ENCODE data around the gene FBP1. TPM values are rescaled to one million over a fixed set of nuclear protein-coding genes. Genes with fewer than 3 reads are reported as not detected.
A peak's percentile ranks its signal among the peaks of the same experiment; 100 is the strongest.

Gene FBP1
- total RNA-seq, 1 donor from 2014 or later, result 5.3 TPM

DNA sequence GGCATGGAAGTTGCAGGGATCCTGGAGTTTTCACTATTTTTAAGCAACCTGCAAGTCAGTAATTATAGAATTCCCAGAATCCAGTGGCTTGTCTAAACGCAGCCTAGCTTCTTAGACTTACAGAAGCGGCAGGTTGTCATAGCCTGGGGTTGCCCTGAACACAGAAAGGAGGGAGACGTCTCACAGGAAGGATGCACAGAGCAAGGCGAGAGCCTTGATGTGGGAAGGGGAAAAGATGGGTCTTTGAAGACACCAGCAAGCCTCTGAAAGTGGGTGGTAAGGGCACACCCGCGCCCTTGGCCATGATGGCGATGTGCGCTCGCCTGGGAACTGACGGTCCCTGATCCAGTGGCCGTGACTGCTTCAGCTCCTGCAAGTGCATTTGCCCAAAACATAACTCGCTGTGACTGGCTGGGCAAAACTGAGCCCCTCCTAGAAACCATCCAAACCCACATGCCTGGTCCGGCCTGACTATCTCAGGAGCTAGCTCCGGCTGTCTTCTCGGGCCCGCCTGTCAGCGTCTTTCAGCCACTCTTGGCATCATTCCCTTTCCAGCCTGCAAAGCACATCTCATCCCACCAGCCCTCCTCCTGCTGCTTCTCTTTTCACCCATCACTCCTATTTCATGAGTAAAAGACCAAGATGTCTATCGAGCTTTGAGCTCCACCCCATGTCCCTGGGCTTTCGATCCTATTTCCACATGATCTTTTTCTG lies 17.1 kb downstream of the FBP1 start:
- no peaks in the 10 kb centered on the region for H3K36me3 Mint-ChIP-seq
- no peak overlapping the region for H3K4me3 Mint-ChIP-seq
- H3K9me3 Mint-ChIP-seq, result no peaks in the 10 kb centered on the region
- no peaks in the 10 kb centered on the region for H3K27me3 Mint-ChIP-seq (ENCODE audit: low read depth)
- no peak overlapping the region for H3K27ac Mint-ChIP-seq
- peaks cover 25% of the 10 kb centered on the region for H3K4me1 Mint-ChIP-seq
- no peak for DNase-seq (ENCODE audit: low spot score in 2 of 2, unreplicated experiment in 2 of 2)
- TF ChIP-seq, protein P1, sequence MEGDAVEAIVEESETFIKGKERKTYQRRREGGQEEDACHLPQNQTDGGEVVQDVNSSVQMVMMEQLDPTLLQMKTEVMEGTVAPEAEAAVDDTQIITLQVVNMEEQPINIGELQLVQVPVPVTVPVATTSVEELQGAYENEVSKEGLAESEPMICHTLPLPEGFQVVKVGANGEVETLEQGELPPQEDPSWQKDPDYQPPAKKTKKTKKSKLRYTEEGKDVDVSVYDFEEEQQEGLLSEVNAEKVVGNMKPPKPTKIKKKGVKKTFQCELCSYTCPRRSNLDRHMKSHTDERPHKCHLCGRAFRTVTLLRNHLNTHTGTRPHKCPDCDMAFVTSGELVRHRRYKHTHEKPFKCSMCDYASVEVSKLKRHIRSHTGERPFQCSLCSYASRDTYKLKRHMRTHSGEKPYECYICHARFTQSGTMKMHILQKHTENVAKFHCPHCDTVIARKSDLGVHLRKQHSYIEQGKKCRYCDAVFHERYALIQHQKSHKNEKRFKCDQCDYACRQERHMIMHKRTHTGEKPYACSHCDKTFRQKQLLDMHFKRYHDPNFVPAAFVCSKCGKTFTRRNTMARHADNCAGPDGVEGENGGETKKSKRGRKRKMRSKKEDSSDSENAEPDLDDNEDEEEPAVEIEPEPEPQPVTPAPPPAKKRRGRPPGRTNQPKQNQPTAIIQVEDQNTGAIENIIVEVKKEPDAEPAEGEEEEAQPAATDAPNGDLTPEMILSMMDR (IDR thresholded peaks at IDR 0.05; ENCODE audit: unreplicated experiment), result no peak

DNA sequence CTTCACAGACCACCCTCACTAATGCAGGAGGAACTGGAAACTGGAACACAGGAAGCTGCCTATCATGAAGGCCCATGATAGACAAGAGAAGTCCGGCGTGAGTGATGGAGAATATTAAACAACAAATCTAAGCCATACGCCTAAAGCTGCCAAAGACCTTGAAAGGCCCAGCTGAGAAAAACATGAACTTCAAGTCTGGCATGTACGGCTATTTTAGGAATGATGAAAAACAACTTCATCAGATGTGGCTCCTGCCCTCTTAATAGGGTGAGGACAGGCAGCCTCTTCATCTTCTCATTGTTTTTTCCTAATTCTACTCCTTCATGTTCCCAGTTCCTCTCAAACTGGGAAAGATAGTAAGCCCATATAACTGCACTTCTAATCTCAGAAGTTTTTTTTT lies 20.3 kb downstream of the FBP1 start:
- H3K9me3 Mint-ChIP-seq, result no peaks in the 10 kb centered on the region
- peak overlapping the region; percentile 45 for H3K27ac Mint-ChIP-seq
- no peak for DNase-seq (ENCODE audit: low spot score in 2 of 2, unreplicated experiment in 2 of 2)
- no peaks in the 10 kb centered on the region for H3K27me3 Mint-ChIP-seq (ENCODE audit: low read depth)
- peaks cover 14% of the 10 kb centered on the region for H3K4me1 Mint-ChIP-seq
- H3K36me3 Mint-ChIP-seq, result no peaks in the 10 kb centered on the region
- TF ChIP-seq, protein P1 (IDR thresholded peaks at IDR 0.05; ENCODE audit: unreplicated experiment), result no peak
- no peak overlapping the region for H3K4me3 Mint-ChIP-seq

DNA sequence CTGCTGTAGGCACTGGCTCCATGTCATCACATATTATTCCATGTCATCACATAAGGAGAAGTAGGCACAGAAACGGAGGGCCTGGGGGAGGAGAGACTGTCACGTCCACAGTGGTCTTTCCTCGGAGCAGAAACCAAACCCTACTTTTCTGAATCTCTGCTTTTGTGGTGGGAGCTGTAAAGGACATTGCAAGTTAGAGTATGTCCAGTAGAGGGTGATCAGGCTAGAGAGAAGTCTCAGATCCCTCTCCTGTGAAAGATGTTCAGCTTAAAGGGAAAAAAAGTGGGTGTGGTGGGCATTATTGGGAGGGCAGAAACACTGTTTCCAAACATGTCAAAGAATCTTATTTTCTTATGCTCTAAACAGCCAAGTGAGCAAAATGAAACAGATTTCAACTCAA lies 26.3 kb downstream of the FBP1 start:
- H3K27me3 Mint-ChIP-seq (ENCODE audit: low read depth), result no peaks in the 10 kb centered on the region
- H3K4me1 Mint-ChIP-seq, result peaks cover 17% of the 10 kb centered on the region
- no peak overlapping the region for H3K27ac Mint-ChIP-seq
- DNase-seq (ENCODE audit: low spot score in 2 of 2, unreplicated experiment in 2 of 2), result no peak
- H3K9me3 Mint-ChIP-seq, result no peaks in the 10 kb centered on the region
- no peak overlapping the region for H3K4me3 Mint-ChIP-seq
- TF ChIP-seq, protein P1 (IDR thresholded peaks at IDR 0.05; ENCODE audit: unreplicated experiment), result no peak
- H3K36me3 Mint-ChIP-seq, result no peaks in the 10 kb centered on the region

DNA sequence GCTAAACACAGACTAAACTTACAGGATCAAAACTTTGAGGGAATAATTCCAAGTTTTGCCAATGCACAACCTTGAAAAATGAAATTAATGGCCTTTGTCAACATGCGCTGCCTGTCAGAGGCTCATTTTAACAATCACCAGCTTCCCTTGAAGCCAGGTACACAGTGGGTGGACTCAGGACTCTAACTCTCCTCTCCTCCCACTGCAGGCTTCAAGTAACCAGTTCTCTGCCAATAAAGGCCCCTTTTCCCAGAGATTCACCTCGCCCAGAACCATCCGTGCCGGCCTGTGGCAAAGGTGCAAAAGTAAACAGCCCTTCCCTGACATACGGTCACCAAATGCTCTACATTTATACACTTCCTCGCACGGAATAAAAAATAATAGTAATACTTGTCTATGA lies 27.2 kb downstream of the FBP1 start:
- Mint-ChIP-seq H3K9me3 (no peaks in the 10 kb centered on the region), H3K27ac (peak overlapping the region; percentile 16), H3K4me1 (peaks cover 19% of the 10 kb centered on the region), H3K27me3 (ENCODE audit: low read depth) (peaks cover 1% of the 10 kb centered on the region), H3K36me3 (no peaks in the 10 kb centered on the region), H3K4me3 (no peak overlapping the region)
- TF ChIP-seq, protein P1 (IDR thresholded peaks at IDR 0.05; ENCODE audit: unreplicated experiment), result no peak
- DNase-seq (ENCODE audit: low spot score in 2 of 2, unreplicated experiment in 2 of 2), result no peak

DNA sequence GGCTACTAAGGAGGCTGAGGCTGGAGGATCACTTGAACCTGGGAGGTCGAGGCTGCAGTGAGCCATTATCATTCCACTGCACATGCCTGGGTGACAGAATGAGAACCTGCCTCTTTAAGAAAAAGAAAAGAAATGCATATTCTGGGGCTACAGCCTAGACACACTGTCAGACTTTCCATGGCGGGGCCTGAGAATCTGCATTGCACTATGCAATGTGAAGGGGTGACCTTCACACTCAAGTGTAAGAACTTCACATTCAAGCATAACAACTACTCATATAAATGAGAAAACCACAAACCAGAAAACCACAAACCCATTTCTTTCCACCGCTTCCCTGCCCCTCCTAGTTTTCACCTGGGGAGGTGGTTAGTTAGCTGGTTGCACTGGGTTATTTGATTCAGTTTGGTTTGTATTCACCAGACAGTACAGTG lies 27.7 kb downstream of the FBP1 start:
- no peak overlapping the region for H3K4me3 Mint-ChIP-seq
- TF ChIP-seq, protein P1 (IDR thresholded peaks at IDR 0.05; ENCODE audit: unreplicated experiment), result no peak
- H3K36me3 Mint-ChIP-seq, result no peaks in the 10 kb centered on the region
- H3K27me3 Mint-ChIP-seq (ENCODE audit: low read depth), result peaks cover 5% of the 10 kb centered on the region
- DNase-seq (ENCODE audit: low spot score in 2 of 2, unreplicated experiment in 2 of 2), result no peak
- H3K9me3 Mint-ChIP-seq, result no peaks in the 10 kb centered on the region
- H3K4me1 Mint-ChIP-seq, result peaks cover 17% of the 10 kb centered on the region
- H3K27ac Mint-ChIP-seq, result no peak overlapping the region

Measured in mesothelial cell of epicardium (in vitro differentiated cells).